Gastrocnemius medialis (tissue), 4 donors: ENCODE results near the gene HS3ST2. TPM values are rescaled to one million over a fixed set of nuclear protein-coding genes. Genes with fewer than 3 reads are reported as not detected.

Experiments used
- ATAC-seq, 2 donors: fragments of 150-250 bp; one replicate each; pipeline ENCODE4 v1.9.1; 2016
- DNase-seq, 2 donors: peaks; one replicate each; pipeline ENCODE4 v3.0.0-alpha.2; 2019
- H3K27ac ChIP-seq, 4 donors: fragments of 200-600 bp; sonication (generic); 1 replicate in 1 of 4; 2 replicates in 3 of 4; pipeline ENCODE4 v1.5.1; 2016 to 2018; ENCODE audit warnings: mild to moderate bottlenecking in 2 of 4, moderate library complexity in 1 of 4
- H3K27me3 ChIP-seq, 3 donors: fragments of 200-600 bp; sonication (generic) in 2 of 3; 1 replicate in 1 of 3; 2 replicates in 2 of 3; pipeline versions ENCODE4 v1.5.1 to v1.6.0; 2016 to 2019; ENCODE audit warnings: mild to moderate bottlenecking in 1 of 3, moderate library complexity in 1 of 3
- H3K36me3 ChIP-seq, 2 donors: fragments of 200-600 bp; sonication (generic) in 1 of 2; one replicate each; pipeline ENCODE4 v1.5.1; 2017 to 2018
- H3K4me1 ChIP-seq, 2 donors: fragments of 200-600 bp; sonication (generic) in 1 of 2; one replicate each; pipeline ENCODE4 v1.5.1; 2016 to 2017; ENCODE audit warnings: mild to moderate bottlenecking in 2 of 2
- H3K4me3 ChIP-seq, 4 donors: fragments of 200-600 bp; sonication (generic) in 3 of 4; 1 replicate in 1 of 4; 2 replicates in 3 of 4; pipeline ENCODE4 v1.5.1; 2016 to 2019; ENCODE audit warnings: mild to moderate bottlenecking in 2 of 4
- H3K9me3 ChIP-seq, 3 donors: fragments of 200-600 bp; sonication (generic) in 2 of 3; 1 replicate in 1 of 3; 2 replicates in 2 of 3; pipeline ENCODE4 v1.5.1; 2016 to 2019
- POLR2A ChIP-seq, 2 donors: fragments of 450-650 bp; IDR thresholded peaks; one replicate each; pipeline ENCODE4 v1.6.1; 2017; ENCODE audit warnings: antibody characterized with exemption in 2 of 2, mild to moderate bottlenecking in 2 of 2, moderate library complexity in 2 of 2
- in situ Hi-C, 4 donors: fragments of 200-750 bp; cut with MboI; loops; one replicate each; pipeline versions ENCODE4 v1.15.0 to v1.8.0; 2017; ENCODE audit warnings: low sequenced_read_pairs in 4 of 4
- intact Hi-C: fragments of 100-400 bp; cut with DNase I; formaldehyde crosslinking; loops from one replicate; pipeline ENCODE4 v1.15.1; 2023; ENCODE audit warnings: low total_unique reads
- total RNA-seq, 4 donors: library from RNA; depleted of rRNA; stranded (reverse); fragments of >200 nt; gene quantifications; one replicate each; pipeline versions ENCODE4 v1.1.0 to v1.2.3, GENCODE V29; 2016
- TF ChIP-seq, protein P1 (sequence below), 5 experiments: fragments of 450-650 bp in 3 of 5; fragments of 200-600 bp in 2 of 5; sonication (generic) in 2 of 5; IDR thresholded peaks in 4 of 5; conservative IDR thresholded peaks in 1 of 5; 1 replicate in 4 of 5; 2 replicates in 1 of 5; pipeline ENCODE4 v1.5.1; 2016 to 2019; ENCODE audit warnings: antibody characterized with exemption in 5 of 5, mild to moderate bottlenecking in 3 of 5, moderate library complexity in 3 of 5

HS3ST2 gene
- total RNA-seq, 4 donors from 2014 or later, result 0.13 to 0.20 TPM; not detected in 2

DNA sequence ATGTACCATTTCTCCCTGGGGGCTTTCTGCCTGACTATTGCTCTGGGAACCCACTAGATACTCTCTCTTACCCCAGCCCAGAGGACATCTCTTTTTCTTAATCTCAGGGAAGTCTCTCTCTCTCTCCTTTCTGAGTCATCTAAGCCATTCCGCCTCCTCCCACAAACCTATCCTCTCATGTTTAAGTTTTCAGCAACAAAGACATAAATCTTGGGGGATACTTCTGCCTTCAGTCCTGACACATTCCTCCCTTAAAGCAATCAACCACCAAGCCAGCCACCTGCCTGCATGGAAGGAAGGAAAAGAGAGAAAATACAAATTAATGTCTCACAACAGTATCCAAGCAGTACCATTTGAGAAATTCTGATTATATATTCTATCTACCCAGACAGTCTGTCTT lies 128.8 kb downstream of the HS3ST2 start:
- DNase-seq (no peak), ATAC-seq (no peak)
- no peaks in the 10 kb centered on the region for H3K27me3 ChIP-seq
- H3K4me3 ChIP-seq, result no peak overlapping the region
- TF ChIP-seq, protein P1, sequence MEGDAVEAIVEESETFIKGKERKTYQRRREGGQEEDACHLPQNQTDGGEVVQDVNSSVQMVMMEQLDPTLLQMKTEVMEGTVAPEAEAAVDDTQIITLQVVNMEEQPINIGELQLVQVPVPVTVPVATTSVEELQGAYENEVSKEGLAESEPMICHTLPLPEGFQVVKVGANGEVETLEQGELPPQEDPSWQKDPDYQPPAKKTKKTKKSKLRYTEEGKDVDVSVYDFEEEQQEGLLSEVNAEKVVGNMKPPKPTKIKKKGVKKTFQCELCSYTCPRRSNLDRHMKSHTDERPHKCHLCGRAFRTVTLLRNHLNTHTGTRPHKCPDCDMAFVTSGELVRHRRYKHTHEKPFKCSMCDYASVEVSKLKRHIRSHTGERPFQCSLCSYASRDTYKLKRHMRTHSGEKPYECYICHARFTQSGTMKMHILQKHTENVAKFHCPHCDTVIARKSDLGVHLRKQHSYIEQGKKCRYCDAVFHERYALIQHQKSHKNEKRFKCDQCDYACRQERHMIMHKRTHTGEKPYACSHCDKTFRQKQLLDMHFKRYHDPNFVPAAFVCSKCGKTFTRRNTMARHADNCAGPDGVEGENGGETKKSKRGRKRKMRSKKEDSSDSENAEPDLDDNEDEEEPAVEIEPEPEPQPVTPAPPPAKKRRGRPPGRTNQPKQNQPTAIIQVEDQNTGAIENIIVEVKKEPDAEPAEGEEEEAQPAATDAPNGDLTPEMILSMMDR (IDR thresholded peaks at IDR 0.05 in 4 of 5, conservative IDR thresholded peaks at IDR 0.05 in 1 of 5), result no peak
- TF ChIP-seq POLR2A (IDR thresholded peaks at IDR 0.05), result no peak
- no peaks in the 10 kb centered on the region for H3K4me1 ChIP-seq
- H3K9me3 ChIP-seq, result no peaks in the 10 kb centered on the region
- no peaks in the 10 kb centered on the region for H3K36me3 ChIP-seq
- intact Hi-C loops (no loop called here), in situ Hi-C loops (loop anchor here in 1 of 4 donors (25.0 kb wide), 1 partner anchor 94 kb away; no protein-coding TSS in a partner anchor)
- H3K27ac ChIP-seq, result no peak overlapping the region

DNA sequence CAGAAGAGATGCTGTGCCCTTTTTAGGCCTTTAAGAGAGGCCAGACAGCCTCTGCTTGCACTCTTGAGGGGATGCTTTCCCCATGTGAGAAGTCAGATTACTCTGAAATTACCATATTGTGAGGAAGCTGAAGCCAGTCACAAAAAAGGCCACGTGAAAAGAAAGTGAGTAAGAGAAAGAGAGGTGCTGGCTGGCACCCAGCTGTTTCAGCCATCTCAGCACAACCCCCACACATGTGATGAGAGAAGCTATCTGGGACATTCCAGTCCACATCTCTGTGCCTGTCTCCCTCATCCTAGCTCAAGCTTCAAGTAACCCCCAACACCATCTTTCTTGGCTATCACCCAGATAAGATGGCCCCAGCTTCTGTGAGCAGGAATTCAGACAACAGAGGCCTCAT lies 131.4 kb downstream of the HS3ST2 start:
- no peaks in the 10 kb centered on the region for H3K27me3 ChIP-seq
- no peaks in the 10 kb centered on the region for H3K9me3 ChIP-seq
- ATAC-seq (no peak), DNase-seq (no peak)
- peaks cover 7% of the 10 kb centered on the region in 2 donors for H3K4me1 ChIP-seq
- no peaks in the 10 kb centered on the region for H3K36me3 ChIP-seq
- H3K4me3 ChIP-seq, result no peak overlapping the region
- no peak overlapping the region for H3K27ac ChIP-seq
- intact Hi-C loops, result no loop called here
- in situ Hi-C loops, result loop anchor here in 1 of 4 donors (25.0 kb wide), 1 partner anchor 92 kb away; no protein-coding TSS in a partner anchor
- no peak for TF ChIP-seq POLR2A (IDR thresholded peaks at IDR 0.05)
- TF ChIP-seq, protein P1 (IDR thresholded peaks at IDR 0.05 in 4 of 5, conservative IDR thresholded peaks at IDR 0.05 in 1 of 5), result no peak

GRCh38 chr16:22946433-22946832 lies 132.5 kb downstream of the HS3ST2 start:
- Histone ChIP-seq H3K27ac (no peak overlapping the region), H3K27me3 (no peaks in the 10 kb centered on the region), H3K9me3 (no peaks in the 10 kb centered on the region), H3K36me3 (no peaks in the 10 kb centered on the region), H3K4me1 (peaks cover 7% of the 10 kb centered on the region in 2 donors), H3K4me3 (no peak overlapping the region)
- no peak for DNase-seq
- TF ChIP-seq POLR2A (IDR thresholded peaks at IDR 0.05), result no peak
- TF ChIP-seq, protein P1 (IDR thresholded peaks at IDR 0.05 in 4 of 5, conservative IDR thresholded peaks at IDR 0.05 in 1 of 5), result no peak
- intact Hi-C loops, result no loop called here
- in situ Hi-C loops, result loop anchor here in 1 of 4 donors (25.0 kb wide), 1 partner anchor 91 kb away; no protein-coding TSS in a partner anchor
- ATAC-seq, result no peak

DNA sequence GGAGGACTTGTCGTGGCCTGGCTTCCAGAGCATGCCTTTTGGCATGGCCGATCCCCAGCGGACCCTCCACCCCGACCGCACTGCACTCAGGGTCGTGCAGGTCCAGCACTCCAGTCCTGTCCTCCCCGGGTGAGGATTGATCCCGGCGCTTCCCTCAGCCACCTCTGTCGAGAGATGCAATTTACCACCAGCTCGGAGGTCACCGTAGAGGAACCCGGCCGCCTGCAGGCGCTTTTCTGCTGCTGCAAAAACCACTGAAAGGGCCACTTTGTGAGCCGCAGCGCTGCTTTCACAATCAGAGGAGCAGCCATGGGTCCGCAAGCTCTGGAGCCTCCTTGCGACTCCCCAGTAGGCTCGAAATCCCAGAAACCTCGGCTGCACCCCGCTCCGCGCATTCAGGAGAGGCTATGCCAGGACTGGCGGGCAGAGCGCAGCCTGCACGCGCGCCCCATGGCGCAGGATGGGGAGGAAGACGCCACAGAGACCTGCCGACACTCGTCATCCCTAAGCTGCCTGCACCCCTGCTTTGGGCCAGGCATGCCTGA lies 134.2 kb downstream of the HS3ST2 start:
- in situ Hi-C loops, result loop anchor here in 1 of 4 donors (25.0 kb wide), 1 partner anchor 89 kb away; no protein-coding TSS in a partner anchor
- peak overlapping the region in 2 of 4 donors; percentile 19 to 42 for H3K4me3 ChIP-seq
- no peak for DNase-seq
- H3K36me3 ChIP-seq, result no peaks in the 10 kb centered on the region
- peaks cover 7% of the 10 kb centered on the region in 2 donors for H3K4me1 ChIP-seq
- intact Hi-C loops, result loop anchor here (1.0 kb wide), 1 partner anchor 49 kb away; no protein-coding TSS in a partner anchor
- no peaks in the 10 kb centered on the region for H3K27me3 ChIP-seq
- H3K27ac ChIP-seq, result no peak overlapping the region
- TF ChIP-seq, protein P1 (IDR thresholded peaks at IDR 0.05 in 4 of 5, conservative IDR thresholded peaks at IDR 0.05 in 1 of 5), result no peak
- no peak for TF ChIP-seq POLR2A (IDR thresholded peaks at IDR 0.05)
- H3K9me3 ChIP-seq, result no peaks in the 10 kb centered on the region
- peak in 1 of 2 donors; percentile 37 for ATAC-seq
